Measurements from ENCODE around the gene ADRA2A.

The ADRA2A gene

DNA sequence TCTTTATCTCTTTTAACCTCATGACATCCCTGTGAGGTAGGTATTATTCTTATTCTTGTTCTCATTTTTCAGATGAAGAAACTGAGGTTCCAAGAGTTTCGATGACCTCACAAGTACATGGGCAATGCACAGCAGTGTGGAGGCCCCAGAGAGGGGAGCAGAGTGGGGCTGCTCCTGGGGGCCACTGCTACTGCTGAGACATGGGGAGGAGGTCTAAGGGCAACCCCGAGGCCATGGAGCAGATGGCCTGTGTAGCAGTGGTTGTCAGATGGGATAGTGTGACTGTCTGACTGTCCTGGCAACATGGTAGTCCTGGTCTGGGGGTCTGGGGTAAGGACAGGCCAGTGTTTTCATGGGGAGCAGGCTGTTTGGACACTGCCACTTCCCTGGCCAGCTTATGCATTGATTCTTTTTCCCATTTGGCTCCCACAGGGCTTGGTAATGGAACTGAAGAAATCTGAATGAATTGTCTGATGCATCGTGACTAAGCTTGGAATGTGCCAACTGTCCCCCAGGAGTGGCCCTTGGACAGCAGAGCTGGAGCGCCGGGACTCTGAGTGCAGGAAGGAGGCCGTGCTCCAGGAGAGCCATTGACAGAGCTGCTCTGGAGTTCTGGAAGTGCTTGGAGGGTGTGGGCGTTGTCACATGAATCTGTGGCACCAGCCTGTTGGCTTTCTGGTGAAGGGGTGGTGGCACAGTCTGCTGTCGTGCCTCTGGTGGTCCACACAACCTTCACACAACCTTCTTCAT lies 40.9 kb downstream of the ADRA2A start:
- TF ChIP-seq, protein P1, sequence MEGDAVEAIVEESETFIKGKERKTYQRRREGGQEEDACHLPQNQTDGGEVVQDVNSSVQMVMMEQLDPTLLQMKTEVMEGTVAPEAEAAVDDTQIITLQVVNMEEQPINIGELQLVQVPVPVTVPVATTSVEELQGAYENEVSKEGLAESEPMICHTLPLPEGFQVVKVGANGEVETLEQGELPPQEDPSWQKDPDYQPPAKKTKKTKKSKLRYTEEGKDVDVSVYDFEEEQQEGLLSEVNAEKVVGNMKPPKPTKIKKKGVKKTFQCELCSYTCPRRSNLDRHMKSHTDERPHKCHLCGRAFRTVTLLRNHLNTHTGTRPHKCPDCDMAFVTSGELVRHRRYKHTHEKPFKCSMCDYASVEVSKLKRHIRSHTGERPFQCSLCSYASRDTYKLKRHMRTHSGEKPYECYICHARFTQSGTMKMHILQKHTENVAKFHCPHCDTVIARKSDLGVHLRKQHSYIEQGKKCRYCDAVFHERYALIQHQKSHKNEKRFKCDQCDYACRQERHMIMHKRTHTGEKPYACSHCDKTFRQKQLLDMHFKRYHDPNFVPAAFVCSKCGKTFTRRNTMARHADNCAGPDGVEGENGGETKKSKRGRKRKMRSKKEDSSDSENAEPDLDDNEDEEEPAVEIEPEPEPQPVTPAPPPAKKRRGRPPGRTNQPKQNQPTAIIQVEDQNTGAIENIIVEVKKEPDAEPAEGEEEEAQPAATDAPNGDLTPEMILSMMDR (IDR thresholded peaks at IDR 0.05; ENCODE audit: insufficient read depth, low read length, missing control alignments): no peak
- H3K4me3 ChIP-seq (ENCODE audit: low read depth, low read length): no peak overlapping the region
- DNase-seq (ENCODE audit: low read depth, low spot score): no peak
- ChIA-PET CTCF (no interaction called here), POLR2A (no interaction called here)

DNA sequence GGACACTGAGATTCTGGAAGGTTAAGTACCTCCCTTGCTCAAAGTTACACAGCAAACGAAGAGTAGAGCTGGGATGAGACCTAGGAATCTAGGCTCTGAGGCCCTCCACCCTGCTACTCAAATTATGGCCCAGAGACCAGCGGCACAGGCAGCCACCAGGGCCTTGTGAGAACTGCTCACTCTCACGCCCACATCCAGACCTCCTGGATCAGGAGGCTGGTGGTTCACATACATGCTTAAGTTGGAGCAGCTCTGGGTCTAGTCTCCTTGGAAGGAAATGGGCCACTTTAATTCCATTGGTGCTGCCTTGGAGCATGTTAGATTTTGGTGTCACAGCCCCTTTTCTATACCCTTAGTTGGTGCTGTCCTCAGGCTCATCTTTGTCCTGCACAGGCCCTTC lies 41.9 kb downstream of the ADRA2A start:
- ChIA-PET CTCF (no interaction called here), POLR2A (no interaction called here)
- DNase-seq (ENCODE audit: low read depth, low spot score): no peak
- TF ChIP-seq, protein P1 (IDR thresholded peaks at IDR 0.05; ENCODE audit: insufficient read depth, low read length, missing control alignments): no peak
- H3K4me3 ChIP-seq (ENCODE audit: low read depth, low read length): no peak overlapping the region

DNA sequence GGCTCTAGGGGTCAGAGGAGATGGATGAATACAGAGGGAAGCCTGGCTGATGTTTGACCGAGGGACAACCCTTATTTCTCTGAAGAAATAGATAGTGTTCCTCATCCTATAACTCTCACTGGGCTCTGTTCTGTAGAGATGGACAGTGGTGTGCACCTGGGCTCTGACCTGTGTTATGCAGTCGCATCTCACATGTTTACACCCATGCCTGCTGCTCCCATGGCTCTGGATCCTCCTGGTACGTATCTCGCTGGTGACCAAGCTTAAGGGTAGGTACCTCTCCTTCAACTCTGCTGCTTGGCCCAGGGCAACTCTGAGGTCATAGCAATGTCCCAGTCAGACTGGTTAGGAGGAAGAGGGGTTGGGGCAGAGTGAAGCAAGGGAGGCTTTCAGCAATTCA lies 42.8 kb downstream of the ADRA2A start:
- no peak overlapping the region for H3K4me3 ChIP-seq (ENCODE audit: low read depth, low read length)
- TF ChIP-seq, protein P1 (IDR thresholded peaks at IDR 0.05; ENCODE audit: insufficient read depth, low read length, missing control alignments): no peak
- CTCF ChIA-PET: no interaction called here
- POLR2A ChIA-PET: no interaction called here
- DNase-seq (ENCODE audit: low read depth, low spot score): no peak

DNA sequence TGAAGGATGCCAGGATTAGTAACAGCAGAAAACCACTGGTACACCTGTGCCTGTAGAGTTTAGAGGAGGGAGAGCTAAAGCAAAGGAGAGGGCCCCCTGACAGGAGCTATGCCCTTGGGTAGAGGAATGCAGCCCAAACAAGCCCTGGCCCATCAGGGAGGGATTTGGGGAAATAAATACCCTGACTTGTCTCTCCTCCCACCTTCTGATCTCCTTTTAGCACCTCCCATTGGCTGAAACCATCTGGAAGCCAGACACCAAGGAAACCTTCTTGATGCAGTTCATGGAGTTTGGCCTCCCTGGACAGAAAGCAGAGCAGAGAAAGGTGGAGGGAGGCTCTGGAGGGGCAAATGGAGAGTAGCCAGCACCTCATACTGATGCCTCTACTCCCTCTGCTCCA lies 45.3 kb downstream of the ADRA2A start:
- ChIA-PET POLR2A (no interaction called here), CTCF (no interaction called here)
- TF ChIP-seq, protein P1 (IDR thresholded peaks at IDR 0.05; ENCODE audit: insufficient read depth, low read length, missing control alignments): no peak
- H3K4me3 ChIP-seq (ENCODE audit: low read depth, low read length): no peak overlapping the region
- DNase-seq (ENCODE audit: low read depth, low spot score): no peak

DNA sequence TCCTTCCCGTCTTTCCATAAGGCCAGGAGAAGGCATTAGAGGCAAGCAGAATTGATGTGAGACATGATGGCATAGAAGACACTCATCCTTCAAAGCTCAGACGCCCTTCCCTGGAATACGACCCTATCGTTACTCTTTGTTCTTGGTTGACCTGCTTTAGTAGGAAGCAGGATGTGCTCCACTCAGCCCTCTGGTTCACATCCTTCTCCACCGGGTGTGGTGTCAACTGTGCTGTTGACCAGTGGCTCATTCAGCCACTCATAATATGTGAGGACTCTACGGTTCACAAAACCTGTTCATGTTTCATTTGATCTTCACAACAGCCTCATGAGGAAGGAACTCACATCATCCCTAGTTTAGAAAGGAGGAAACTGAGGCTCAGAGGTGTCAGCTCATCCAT lies 47.1 kb downstream of the ADRA2A start:
- POLR2A ChIA-PET: no interaction called here
- DNase-seq (ENCODE audit: low read depth, low spot score): no peak
- TF ChIP-seq, protein P1 (IDR thresholded peaks at IDR 0.05; ENCODE audit: insufficient read depth, low read length, missing control alignments): no peak
- CTCF ChIA-PET: no interaction called here
- no peak overlapping the region for H3K4me3 ChIP-seq (ENCODE audit: low read depth, low read length)

DNA sequence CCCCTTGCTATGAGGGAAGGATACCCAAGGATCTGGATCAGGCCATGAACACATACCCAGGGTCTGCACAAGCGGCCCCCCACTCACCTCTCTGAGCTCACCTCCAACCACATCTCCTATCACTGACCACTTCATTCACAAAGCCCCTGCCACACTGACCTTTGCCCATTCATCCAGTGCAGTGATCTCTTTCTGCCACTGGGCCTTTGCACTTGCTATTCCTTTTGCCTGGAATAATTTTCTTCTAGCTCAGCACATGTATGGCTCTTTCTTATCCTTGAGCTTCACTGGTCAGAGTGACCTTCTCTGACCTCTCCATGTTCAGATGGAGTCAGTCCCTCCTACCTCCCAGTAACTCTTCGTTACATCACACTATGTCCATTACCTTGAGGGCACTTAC lies 48.3 kb downstream of the ADRA2A start:
- TF ChIP-seq, protein P1 (IDR thresholded peaks at IDR 0.05; ENCODE audit: insufficient read depth, low read length, missing control alignments): no peak
- ChIA-PET CTCF (no interaction called here), POLR2A (no interaction called here)
- no peak overlapping the region for H3K4me3 ChIP-seq (ENCODE audit: low read depth, low read length)
- DNase-seq (ENCODE audit: low read depth, low spot score): no peak
